ENCODE data around the gene PLD1. TPM values are rescaled to one million over a fixed set of nuclear protein-coding genes. Genes with fewer than 3 reads are reported as not detected.
A peak's percentile ranks its signal among the peaks of the same experiment; 100 is the strongest.

The PLD1 gene
- total RNA-seq, 1 donor from 2014 or later, result 25.4 TPM

DNA sequence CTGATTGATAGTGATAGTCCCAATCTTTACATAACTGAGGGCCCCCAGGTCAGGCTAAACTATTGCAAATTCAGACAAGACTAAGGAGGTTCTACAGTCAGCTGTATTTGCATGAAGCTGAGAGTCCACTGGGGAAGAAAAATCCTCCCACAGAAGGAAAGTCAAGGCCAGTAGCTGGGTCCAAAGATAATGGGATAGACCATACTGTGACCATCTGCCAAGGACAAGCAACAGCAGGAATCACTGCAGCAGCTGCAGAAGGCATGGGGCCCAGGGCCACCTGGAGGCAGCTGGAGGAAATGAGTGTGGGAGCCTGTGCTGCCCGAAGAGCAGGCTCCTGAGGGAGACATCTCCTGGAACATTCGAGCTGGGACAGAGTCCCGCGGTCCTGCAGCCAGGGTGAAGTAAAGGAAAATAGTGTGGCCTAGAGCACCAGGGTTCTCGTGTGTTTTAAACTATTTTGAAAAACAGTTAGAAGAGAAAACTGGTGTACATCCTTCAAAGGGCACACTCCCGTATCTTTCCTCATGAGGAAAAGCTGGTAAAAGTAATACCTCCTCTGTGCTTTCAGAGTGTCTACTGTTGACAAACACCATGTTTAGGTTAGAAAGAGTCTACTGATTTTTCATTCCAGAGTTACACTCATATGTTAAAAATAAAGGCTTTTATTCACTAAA, 19.7 kb upstream of the PLD1 start:
- peak; percentile 79 for DNase-seq
- intact Hi-C loops (cut with DNase I), result no loop called here
- no peaks in the 10 kb centered on the region for H3K27me3 ChIP-seq
- peak; percentile 93 for ATAC-seq
- H3K9me3 ChIP-seq, result no peaks in the 10 kb centered on the region
- no peak overlapping the region for H3K4me3 ChIP-seq
- TF ChIP-seq, protein P1, sequence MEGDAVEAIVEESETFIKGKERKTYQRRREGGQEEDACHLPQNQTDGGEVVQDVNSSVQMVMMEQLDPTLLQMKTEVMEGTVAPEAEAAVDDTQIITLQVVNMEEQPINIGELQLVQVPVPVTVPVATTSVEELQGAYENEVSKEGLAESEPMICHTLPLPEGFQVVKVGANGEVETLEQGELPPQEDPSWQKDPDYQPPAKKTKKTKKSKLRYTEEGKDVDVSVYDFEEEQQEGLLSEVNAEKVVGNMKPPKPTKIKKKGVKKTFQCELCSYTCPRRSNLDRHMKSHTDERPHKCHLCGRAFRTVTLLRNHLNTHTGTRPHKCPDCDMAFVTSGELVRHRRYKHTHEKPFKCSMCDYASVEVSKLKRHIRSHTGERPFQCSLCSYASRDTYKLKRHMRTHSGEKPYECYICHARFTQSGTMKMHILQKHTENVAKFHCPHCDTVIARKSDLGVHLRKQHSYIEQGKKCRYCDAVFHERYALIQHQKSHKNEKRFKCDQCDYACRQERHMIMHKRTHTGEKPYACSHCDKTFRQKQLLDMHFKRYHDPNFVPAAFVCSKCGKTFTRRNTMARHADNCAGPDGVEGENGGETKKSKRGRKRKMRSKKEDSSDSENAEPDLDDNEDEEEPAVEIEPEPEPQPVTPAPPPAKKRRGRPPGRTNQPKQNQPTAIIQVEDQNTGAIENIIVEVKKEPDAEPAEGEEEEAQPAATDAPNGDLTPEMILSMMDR (IDR thresholded peaks at IDR 0.05), result peak; percentile 73
- H3K4me1 ChIP-seq, result peaks cover 44% of the 10 kb centered on the region
- H3K36me3 ChIP-seq, result no peaks in the 10 kb centered on the region
- H3K27ac ChIP-seq, result peak overlapping the region; percentile 33

DNA sequence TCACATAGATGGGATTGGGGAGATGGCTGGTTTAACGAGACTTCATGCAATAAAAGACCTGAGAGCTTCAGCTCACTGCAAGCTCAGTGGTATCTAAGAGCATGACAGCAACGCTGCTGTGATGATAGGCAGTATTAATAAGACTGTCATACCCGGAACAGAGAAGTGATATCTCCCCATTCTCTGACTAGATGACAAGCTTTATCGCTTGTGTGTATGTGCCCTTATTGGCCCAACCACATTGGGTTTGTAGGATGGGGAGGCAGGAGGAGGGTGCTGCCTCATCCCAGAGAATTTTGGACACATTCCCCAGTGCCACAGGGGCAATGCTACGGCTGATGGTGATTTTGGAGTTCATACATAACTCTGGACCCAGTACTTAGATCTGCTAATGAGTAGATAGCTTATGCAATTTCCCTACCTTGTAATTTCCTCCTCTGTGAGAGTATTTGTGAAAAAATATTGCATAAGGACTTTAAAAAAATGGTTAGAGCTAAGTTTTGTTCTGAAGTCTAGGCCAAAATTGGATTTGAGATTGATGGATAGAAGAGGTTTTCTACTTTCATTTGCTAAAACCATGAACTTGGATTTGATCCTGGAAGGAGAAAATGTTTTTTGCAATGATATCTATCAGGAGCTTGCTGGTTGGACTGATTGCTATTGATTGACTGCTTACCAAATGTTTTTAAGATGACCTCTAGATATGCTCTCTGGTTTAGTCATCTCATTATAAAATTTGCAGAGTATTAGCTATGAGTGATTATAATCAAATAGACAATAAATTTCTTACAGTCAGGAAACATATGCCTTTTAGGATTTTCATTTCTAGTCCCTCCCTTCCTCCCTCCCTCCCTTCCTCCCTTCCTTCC, 18.9 kb upstream of the PLD1 start:
- peaks cover 44% of the 10 kb centered on the region for H3K4me1 ChIP-seq
- ATAC-seq, result peak; percentile 59
- intact Hi-C loops (cut with DNase I), result no loop called here

DNA sequence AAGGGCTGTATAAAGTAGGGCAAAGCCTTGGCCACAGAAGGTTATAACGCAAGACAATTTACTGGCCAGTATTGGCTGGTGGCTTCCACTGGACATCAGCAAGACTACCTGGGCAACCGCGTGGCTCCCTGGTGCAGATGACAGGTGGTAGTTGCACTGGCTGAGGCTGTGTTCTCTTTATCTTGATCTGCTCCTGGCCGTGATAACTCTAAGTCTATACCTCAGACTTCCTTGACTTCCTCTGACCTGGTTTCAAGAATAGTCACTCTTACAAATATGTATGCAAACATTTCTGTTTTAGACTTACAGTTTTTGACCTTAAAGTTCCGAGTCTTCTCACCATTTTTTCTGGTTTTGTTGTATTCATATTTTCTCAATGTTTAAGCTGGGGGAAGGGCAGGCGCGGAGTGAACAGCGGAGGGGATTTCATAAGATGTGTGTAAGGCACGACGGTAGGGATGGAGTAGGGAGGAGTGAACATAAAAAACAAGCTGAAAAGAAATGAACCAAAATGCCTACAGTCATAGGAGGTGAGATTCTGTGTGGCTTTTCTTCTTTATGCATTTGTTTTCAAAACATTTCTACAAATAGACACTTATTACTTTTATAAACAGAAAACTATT, 17.7 kb upstream of the PLD1 start:
- H3K27ac ChIP-seq, result no peak overlapping the region
- TF ChIP-seq, protein P1 (IDR thresholded peaks at IDR 0.05), result no peak

More for the DNA sequence above, 18.9 kb upstream of the PLD1 start:
- no peak for DNase-seq
- Histone ChIP-seq H3K9me3 (no peaks in the 10 kb centered on the region), H3K27ac (no peak overlapping the region), H3K36me3 (no peaks in the 10 kb centered on the region), H3K4me3 (no peak overlapping the region), H3K27me3 (no peaks in the 10 kb centered on the region)
- TF ChIP-seq, protein P1 (IDR thresholded peaks at IDR 0.05), result no peak

DNA sequence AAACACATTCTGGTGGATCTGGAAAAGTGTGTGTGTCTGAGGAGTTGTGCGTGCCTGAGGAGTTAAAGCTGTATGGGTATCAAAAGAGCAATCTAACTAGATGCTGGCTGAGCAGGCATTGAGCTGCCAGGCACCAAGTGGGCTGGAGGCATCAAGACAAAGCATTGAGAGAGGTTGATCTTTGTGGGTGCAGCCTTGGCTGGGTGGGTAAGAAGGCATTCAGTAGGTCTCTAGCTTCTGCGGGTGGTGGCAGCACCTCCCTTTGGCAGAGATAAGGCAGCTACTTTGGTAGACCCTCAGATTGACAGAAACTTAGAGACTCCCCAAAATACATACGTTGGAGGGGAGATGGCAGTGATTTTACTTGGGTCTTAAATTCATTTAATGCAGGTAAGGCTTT, 17.1 kb upstream of the PLD1 start:
- no peaks in the 10 kb centered on the region for H3K27me3 ChIP-seq
- no peak overlapping the region for H3K4me3 ChIP-seq
- TF ChIP-seq, protein P1 (IDR thresholded peaks at IDR 0.05), result no peak
- DNase-seq (no peak), ATAC-seq (no peak)
- no peaks in the 10 kb centered on the region for H3K9me3 ChIP-seq
- intact Hi-C loops (cut with DNase I), result no loop called here
- H3K4me1 ChIP-seq, result peaks cover 37% of the 10 kb centered on the region
- no peak overlapping the region for H3K27ac ChIP-seq
- no peaks in the 10 kb centered on the region for H3K36me3 ChIP-seq

More for the DNA sequence above, 17.7 kb upstream of the PLD1 start:
- Histone ChIP-seq H3K27me3 (no peaks in the 10 kb centered on the region), H3K9me3 (no peaks in the 10 kb centered on the region), H3K4me3 (no peak overlapping the region), H3K36me3 (no peaks in the 10 kb centered on the region), H3K4me1 (peaks cover 37% of the 10 kb centered on the region)
- ATAC-seq (no peak), DNase-seq (no peak)
- intact Hi-C loops (cut with DNase I), result no loop called here

DNA sequence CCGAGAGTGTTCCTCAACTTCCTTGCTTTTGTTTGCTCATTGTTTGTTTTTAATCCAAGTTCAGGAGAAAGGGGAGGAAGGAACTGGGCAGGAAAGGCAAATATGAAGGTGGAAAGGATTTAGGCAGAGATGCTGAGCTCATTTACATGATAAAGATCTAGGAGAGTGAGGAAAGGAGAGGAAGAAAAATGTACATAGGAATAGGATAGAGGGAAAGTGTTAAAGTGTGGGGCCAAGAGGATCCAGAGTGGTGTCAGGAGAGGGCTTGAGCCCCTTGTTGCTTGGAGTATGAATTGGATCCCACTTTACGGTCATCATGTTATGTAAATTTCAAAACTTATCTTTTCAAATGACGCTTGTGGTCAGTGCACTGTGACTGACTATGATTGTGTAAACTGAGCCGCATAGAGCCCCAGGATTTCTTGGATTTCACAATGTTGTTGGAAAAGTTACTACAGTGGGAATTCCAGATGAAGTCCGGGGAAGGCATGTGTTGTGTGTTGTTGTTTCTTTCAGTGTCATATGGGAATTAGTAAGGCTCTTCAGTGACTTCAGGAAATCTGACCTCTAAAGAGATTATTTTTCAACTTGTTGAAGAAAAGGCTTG, 15.0 kb upstream of the PLD1 start:
- TF ChIP-seq, protein P1 (IDR thresholded peaks at IDR 0.05), result no peak
- H3K36me3 ChIP-seq, result no peaks in the 10 kb centered on the region
- intact Hi-C loops (cut with DNase I), result no loop called here
- H3K27ac ChIP-seq, result no peak overlapping the region
- H3K27me3 ChIP-seq, result no peaks in the 10 kb centered on the region
- no peak overlapping the region for H3K4me3 ChIP-seq
- no peaks in the 10 kb centered on the region for H3K9me3 ChIP-seq
- H3K4me1 ChIP-seq, result peaks cover 35% of the 10 kb centered on the region
- ATAC-seq, result no peak
- no peak for DNase-seq

Data from upper lobe of right lung (tissue), 1 donor.